Gastroesophageal sphincter (tissue), 4 donors: Measurements from ENCODE around the gene AGO3. TPM values are rescaled to one million over a fixed set of nuclear protein-coding genes. Genes with fewer than 3 reads are reported as not detected.

ENCODE experiments used
- ATAC-seq: fragments of 150-250 bp; one replicate; pipeline ENCODE4 v1.9.1; 2016; ENCODE audit warnings: mild to moderate bottlenecking, moderate library complexity
- H3K27ac ChIP-seq, 4 donors: fragments of 200-600 bp; sonication (generic) in 3 of 4; 1 replicate in 3 of 4; 2 replicates in 1 of 4; pipeline ENCODE4 v1.5.1; 2016 to 2019
- H3K27me3 ChIP-seq: fragments of 200-600 bp; sonication (generic); one replicate; pipeline ENCODE4 v1.5.1; 2019
- H3K36me3 ChIP-seq, 2 donors: fragments of 200-600 bp; sonication (generic); one replicate each; pipeline ENCODE4 v1.5.1; 2019; ENCODE audit warnings: control low read depth in 1 of 2
- H3K4me1 ChIP-seq, 3 donors: fragments of 200-600 bp; sonication (generic); 1 replicate in 2 of 3; 2 replicates in 1 of 3; pipeline ENCODE4 v1.5.1; 2016 to 2019; ENCODE audit warnings: control low read depth in 2 of 3
- H3K4me3 ChIP-seq, 2 donors: fragments of 200-600 bp; sonication (generic); one replicate each; pipeline ENCODE4 v1.5.1; 2019; ENCODE audit warnings: mild to moderate bottlenecking in 1 of 2, moderate library complexity in 1 of 2
- H3K9me3 ChIP-seq, 3 donors: fragments of 200-600 bp; sonication (generic); one replicate each; pipeline ENCODE4 v1.5.1; 2017 to 2019; ENCODE audit warnings: control low read depth in 2 of 3
- EP300 ChIP-seq: sonication (generic); formaldehyde crosslinking; IDR thresholded peaks from one replicate; pipeline ENCODE4 v1.6.1; 2017; ENCODE audit warnings: antibody characterized with exemption, mild to moderate bottlenecking
- POLR2A ChIP-seq, 2 donors: fragments of 450-650 bp; IDR thresholded peaks; one replicate each; pipeline ENCODE4 v1.6.1; 2017; ENCODE audit warnings: antibody characterized with exemption in 2 of 2, mild to moderate bottlenecking in 2 of 2, moderate library complexity in 1 of 2
- POLR2AphosphoS5 ChIP-seq: sonication (generic); formaldehyde crosslinking; IDR thresholded peaks from one replicate; pipeline ENCODE4 v1.6.1; 2017; ENCODE audit warnings: antibody characterized with exemption
- WGBS, 2 donors: methylation state at CpG; one replicate each; pipeline ENCODE4 v1.1.5; 2018; ENCODE audit warnings: low coverage in 1 of 2; 5-methylcytosine and 5-hydroxymethylcytosine counted together
- total RNA-seq, 4 donors: library from RNA; depleted of rRNA; stranded (reverse); fragments of >200 nt; gene quantifications; one replicate each; pipeline ENCODE4 v1.1.0, GENCODE V29; 2016
- TF ChIP-seq, protein P1 (sequence below), 4 experiments: fragments of 200-600 bp in 2 of 4; fragments of 450-650 bp in 2 of 4; sonication (generic) in 1 of 4; IDR thresholded peaks; one replicate each; pipeline ENCODE4 v1.5.1; 2017 to 2019; ENCODE audit warnings: antibody characterized with exemption in 4 of 4, mild to moderate bottlenecking in 2 of 4, moderate library complexity in 2 of 4

The AGO3 gene
- total RNA-seq, 4 donors from 2014 or later: 33.9 to 36.9 (median 34.2) TPM

DNA sequence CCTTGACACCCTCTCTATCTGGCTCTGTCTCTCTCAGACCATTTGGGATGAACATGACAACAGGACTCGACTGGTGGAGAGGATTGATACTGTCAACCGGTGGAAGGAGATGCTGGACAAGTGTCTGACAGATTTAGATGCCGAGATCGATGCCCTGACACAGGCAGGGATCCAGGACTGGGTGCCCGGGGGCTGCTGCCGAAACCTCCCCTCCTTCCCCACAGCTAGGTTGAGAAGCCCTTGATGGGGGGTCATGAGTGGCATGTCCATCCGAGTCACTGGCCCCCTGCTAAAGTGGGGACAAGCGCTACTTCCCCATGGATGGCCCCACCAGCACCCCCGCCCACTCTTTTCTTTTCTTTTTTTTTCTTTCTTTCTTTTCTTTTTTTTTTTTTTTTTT, 154.2 kb downstream of the AGO3 start:
- ATAC-seq: no peak
- no peak overlapping the region for H3K27ac ChIP-seq
- TF ChIP-seq EP300 (no peak), POLR2AphosphoS5 (no peak), POLR2A (IDR thresholded peaks at IDR 0.05) (no peak)
- TF ChIP-seq, protein P1, sequence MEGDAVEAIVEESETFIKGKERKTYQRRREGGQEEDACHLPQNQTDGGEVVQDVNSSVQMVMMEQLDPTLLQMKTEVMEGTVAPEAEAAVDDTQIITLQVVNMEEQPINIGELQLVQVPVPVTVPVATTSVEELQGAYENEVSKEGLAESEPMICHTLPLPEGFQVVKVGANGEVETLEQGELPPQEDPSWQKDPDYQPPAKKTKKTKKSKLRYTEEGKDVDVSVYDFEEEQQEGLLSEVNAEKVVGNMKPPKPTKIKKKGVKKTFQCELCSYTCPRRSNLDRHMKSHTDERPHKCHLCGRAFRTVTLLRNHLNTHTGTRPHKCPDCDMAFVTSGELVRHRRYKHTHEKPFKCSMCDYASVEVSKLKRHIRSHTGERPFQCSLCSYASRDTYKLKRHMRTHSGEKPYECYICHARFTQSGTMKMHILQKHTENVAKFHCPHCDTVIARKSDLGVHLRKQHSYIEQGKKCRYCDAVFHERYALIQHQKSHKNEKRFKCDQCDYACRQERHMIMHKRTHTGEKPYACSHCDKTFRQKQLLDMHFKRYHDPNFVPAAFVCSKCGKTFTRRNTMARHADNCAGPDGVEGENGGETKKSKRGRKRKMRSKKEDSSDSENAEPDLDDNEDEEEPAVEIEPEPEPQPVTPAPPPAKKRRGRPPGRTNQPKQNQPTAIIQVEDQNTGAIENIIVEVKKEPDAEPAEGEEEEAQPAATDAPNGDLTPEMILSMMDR (IDR thresholded peaks at IDR 0.05): no peak
- WGBS, 2 donors: 90% methylated on average over 2 to 9 of the region's 9 CpGs
- no peaks in the 10 kb centered on the region for H3K9me3 ChIP-seq
- peaks cover 0 to 35% (median 22%) of the 10 kb centered on the region in 3 donors for H3K4me1 ChIP-seq
- H3K36me3 ChIP-seq: no peaks in the 10 kb centered on the region
- peaks cover 29% of the 10 kb centered on the region for H3K27me3 ChIP-seq
- no peak overlapping the region for H3K4me3 ChIP-seq

DNA sequence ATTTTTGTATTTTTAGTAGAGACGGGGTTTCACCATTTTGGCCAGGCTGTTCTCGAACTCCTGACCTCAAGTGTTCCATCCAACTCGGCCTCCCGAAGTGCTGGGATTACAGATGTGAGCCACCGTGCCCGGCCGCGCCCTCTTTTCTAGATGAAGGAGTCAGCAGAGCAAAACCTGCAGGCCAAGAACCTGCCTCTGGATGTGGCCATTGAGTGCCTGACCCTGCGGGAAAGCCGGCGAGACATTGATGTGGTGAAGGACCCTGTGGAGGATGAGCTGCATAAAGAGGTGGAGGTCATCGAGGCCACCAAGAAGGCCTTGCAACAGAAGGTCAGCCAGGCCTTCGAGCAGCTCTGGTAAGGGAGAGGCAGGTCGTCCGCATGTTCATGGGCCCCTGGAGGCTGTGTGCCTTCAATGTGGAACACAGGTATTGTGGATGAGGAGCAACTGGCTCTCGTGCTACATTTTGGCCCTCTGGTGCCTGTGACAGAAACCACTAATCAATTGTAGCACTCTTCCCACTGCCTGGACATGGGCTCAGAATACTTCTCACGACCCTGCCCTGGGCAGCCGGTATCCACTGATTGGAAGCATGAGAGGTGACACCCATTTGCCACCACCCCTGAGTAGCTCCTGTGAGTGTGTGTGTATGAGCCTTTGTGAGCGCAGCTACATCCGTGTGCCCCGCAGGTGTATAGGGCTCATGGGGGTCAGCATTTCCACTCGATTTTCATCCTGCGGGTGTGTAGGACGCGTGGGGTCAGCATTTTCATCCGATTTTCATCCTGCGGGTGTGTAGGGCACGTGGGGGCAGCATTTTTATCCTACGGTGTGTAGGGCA, 155.0 kb downstream of the AGO3 start:
- TF ChIP-seq EP300: no peak
- no peak for TF ChIP-seq POLR2AphosphoS5
- TF ChIP-seq, protein P1 (IDR thresholded peaks at IDR 0.05): no peak
- TF ChIP-seq POLR2A (IDR thresholded peaks at IDR 0.05): no peak
- no peak overlapping the region for H3K27ac ChIP-seq
- H3K4me3 ChIP-seq: no peak overlapping the region
- H3K27me3 ChIP-seq: peaks cover 29% of the 10 kb centered on the region
- no peak for ATAC-seq
- H3K9me3 ChIP-seq: no peaks in the 10 kb centered on the region
- H3K36me3 ChIP-seq: peaks cover 0 to 4% of the 10 kb centered on the region in 2 donors
- 83 to 100% methylated on average over 1 to 4 of the region's 29 CpGs for WGBS, 2 donors
- H3K4me1 ChIP-seq: peaks cover 0 to 42% (median 23%) of the 10 kb centered on the region in 3 donors

DNA sequence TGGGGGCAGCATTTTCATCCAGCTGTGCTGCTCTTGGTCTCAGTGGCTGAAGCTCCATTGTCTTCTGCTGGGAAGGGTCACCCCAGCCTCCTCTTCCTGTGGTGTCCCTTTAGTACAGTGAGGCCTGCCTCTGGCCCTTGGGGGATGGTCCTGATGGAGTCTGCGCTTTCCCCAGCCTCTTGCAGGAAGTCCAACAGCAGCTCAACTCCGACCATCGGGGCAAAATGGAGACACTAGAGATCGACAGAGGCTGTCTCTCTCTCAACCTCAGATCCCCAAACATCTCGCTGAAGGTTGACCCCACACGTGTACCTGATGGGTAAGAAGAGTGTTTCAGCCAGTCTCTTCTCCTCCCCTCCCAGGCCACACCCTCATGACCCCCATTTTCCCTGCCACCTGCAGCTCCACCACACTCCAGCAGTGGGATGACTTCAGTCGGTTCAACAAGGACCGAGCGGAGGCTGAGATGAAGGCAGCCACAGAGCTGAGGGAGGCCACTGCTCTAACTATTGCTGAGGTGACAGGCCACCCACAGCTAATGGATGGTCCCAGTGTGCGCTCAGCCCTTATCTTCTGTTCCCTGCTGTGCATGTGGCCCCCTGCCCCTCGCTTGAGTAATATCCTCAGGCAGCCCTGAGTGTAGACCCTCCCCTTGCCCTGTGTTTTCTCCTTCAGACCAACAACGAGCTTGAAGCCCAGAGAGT, 155.8 kb downstream of the AGO3 start:
- Histone ChIP-seq H3K4me1 (peaks cover 0 to 50% (median 23%) of the 10 kb centered on the region in 3 donors), H3K9me3 (no peaks in the 10 kb centered on the region), H3K27me3 (peaks cover 29% of the 10 kb centered on the region), H3K36me3 (peaks cover 0 to 11% of the 10 kb centered on the region in 2 donors), H3K27ac (no peak overlapping the region), H3K4me3 (no peak overlapping the region)
- WGBS, 2 donors: 80% methylated on average over 3 of the region's 12 CpGs; no CpG with 5 or more reads in 1 of the 2 donors
- no peak for ATAC-seq
- TF ChIP-seq, protein P1 (IDR thresholded peaks at IDR 0.05): no peak
- no peak for TF ChIP-seq EP300
- no peak for TF ChIP-seq POLR2AphosphoS5
- TF ChIP-seq POLR2A (IDR thresholded peaks at IDR 0.05): no peak

DNA sequence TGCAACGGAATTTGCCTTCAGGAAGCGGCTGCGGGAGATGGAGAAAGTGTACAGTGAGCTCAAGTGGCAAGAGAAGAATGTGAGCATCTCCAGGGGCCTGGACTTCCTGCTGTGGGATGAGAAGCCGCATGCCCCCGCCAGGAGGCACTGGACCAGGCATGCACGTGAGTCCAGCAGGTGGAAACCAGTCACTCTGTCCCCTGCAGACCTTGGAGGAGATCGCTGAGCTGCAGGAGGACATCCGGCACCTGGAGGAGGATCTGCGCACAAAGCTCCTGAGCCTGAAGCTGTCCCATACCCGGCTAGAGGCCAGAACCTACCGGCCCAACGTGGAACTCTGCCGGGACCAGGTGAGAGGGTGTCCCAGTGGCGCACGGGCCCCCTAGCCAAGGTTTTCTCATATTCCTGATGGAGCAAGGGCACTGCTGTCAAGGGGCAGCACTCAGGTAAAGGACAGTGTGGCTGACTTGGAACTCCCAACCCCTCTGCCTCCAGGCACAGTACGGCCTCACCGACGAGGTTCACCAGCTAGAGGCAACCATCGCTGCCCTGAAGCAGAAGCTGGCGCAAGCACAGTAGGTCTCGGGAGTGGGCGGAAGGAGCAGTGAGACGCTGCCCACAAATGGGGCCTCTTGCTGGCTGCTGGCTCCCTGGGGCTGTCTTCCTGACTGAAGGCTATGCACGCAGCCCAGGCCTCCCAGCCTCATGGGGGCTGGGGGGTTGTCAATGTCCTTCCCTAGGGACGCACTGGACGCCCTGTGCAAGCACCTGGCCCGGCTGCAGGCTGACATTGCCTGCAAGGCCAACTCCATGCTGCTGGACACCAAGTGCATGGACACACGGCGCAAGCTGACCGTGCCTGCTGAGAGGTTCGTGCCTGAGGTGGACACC, 156.6 kb downstream of the AGO3 start:
- Histone ChIP-seq H3K36me3 (peaks cover 0 to 19% of the 10 kb centered on the region in 2 donors), H3K27me3 (peaks cover 29% of the 10 kb centered on the region), H3K27ac (no peak overlapping the region), H3K9me3 (no peaks in the 10 kb centered on the region), H3K4me1 (peaks cover 0 to 58% (median 23%) of the 10 kb centered on the region in 3 donors), H3K4me3 (no peak overlapping the region)
- ATAC-seq: no peak
- TF ChIP-seq POLR2AphosphoS5 (no peak), EP300 (no peak), POLR2A (IDR thresholded peaks at IDR 0.05) (no peak)
- TF ChIP-seq, protein P1 (IDR thresholded peaks at IDR 0.05): no peak
- WGBS, 2 donors: 100% methylated on average over 2 of the region's 31 CpGs; no CpG with 5 or more reads in 1 of the 2 donors
